T-helper 9 cell (primary cell): ENCODE results near the gene IL27RA.
A peak's percentile ranks its signal among the peaks of the same experiment; 100 is the strongest.

ENCODE experiments used
- DNase-seq: peaks from one replicate; pipeline ENCODE4 v3.0.0-alpha.2; 2020

The IL27RA gene

DNA sequence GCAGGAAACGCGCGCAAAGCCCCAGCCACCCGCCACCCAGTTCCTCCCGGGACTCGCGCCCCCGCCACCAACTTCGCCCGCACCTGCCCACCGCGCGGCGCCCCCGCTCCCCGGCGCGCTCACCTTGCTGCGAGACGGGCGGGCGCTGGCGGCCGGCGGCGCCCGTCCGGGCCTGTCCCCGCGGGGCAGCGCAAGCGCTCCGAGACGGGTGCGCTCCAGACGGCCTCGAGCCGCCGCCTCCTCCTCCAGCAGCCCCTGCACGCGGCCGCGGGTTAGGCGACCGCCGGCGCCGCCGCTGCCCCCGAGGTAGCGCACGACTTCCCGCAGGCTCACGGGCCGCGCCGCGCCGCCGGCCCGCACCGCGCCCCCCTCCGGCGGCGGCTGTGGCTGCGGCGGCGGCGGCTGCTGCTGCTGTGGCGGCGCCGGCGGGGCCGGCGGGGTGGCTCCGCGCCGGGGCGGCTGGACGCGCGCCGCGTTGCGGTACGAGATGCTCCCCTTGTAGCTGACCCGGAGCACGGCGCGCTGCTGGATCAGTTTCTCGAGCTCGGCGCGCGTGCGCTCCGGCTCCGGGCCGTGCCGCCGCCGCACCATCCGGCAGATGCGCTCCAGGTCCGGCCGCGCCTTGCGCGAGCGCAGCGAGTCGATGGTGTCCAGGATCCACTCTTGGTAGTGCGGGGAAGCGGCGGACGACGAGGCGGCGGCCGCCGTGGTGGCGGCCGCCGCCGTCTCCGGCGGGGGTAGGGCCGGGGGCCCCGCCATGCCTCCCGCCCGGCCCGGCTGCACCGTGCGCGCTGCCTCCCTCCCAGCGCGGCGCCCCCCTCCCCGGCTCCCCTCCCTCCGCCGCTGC lies 58.3 kb downstream of the IL27RA start:
- peak; percentile 41 for DNase-seq

GRCh38 chr19:14090509-14091080 lies 59.0 kb downstream of the IL27RA start, which contains the start of gene SAMD1:
TSS of gene SAMD1 (minus strand) at chr19:14090751.
- peak; percentile 83 for DNase-seq

DNA sequence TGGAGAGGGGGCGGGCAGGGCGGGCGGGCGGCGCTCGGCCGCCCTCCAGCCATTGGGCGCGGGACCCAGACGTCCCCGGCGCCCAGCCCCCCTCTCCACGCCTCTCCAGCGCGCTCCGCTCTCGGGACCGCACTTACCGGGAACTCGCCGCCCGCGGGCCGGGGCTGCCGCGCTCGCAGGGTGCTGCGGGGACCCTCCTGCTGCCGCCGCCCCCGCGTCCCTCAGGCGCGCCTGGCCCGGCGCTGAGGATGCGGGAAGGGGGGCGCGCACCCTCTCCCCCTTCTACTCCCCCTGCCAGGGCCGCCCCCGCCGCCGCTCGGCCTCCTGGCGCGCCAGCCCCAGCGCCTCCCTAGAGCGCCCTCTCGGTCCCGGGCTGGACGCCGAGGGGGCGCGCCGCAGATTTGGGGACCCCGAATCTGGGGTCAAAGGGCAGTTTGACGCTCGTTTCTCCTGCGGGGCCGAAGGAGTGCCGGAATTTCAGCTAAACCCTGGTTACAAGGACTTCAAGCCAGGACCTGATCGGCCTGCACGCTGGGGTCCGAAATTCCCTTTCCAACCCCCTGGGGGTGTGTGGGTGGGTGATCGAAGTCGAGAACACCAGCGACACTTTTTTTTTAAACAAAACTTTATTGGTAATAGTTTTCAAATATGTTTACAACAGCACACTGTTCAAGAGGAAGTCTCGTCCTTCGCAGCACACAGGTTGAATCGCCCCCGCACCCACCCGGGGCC lies 59.7 kb downstream of the IL27RA start:
- DNase-seq: peak; percentile 40

- DNase-seq: no peak
Observed at GRCh38 chr19:14091813-14092462, 60.4 kb downstream of the IL27RA start.

DNA sequence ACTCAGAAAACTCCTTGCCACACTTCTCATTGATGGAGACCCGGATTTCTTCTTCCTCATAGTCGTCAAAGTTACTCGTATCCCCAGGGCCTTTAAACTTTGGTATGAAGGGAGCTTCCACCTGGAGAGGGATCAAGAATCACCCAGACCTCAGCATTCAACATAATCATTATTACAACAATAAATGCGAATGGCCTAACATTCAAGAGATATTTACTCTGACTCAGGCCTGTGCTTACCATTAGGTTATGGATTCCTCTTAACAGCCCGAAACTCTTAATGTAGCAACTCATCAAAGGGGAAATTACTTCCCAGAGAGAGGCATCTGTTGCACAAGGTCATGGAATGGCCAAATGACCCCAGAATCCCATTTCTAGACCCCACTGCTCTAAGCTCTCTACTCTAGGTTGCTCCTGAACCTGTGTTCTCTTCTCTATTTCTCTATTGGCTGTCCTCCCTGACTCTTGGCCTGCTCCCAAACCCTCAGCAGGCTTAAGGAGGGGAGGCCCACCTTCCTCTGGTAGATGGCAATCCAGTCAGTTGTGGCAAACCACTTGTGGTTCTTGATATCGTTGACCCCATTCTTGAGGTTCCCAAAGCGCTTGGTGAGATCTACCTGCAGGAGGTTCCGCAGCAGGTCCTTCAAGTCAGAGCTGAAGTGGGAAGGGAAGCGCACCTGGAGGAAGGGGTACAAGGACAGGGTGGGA lies 61.7 kb downstream of the IL27RA start:
- no peak for DNase-seq

DNA sequence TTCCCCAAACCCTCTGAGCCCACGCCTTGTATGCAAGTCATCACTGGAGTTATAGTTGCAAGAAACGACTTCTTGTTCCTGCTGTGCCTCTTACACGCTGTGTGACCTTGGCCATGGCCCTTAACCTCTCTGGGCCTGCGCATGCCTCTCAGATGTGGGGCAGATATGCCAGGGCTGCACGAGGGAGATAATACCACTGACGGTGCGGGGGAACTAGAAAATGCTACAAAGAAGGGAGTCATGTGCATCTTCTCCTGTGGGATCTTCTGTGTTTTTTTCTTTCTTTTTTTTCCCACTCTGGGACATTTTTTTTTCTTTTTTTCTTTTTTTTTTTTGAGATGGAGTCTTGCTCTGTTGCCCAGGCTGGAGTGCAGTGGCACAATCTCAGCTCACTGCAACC lies 63.3 kb downstream of the IL27RA start:
- DNase-seq: no peak

DNA sequence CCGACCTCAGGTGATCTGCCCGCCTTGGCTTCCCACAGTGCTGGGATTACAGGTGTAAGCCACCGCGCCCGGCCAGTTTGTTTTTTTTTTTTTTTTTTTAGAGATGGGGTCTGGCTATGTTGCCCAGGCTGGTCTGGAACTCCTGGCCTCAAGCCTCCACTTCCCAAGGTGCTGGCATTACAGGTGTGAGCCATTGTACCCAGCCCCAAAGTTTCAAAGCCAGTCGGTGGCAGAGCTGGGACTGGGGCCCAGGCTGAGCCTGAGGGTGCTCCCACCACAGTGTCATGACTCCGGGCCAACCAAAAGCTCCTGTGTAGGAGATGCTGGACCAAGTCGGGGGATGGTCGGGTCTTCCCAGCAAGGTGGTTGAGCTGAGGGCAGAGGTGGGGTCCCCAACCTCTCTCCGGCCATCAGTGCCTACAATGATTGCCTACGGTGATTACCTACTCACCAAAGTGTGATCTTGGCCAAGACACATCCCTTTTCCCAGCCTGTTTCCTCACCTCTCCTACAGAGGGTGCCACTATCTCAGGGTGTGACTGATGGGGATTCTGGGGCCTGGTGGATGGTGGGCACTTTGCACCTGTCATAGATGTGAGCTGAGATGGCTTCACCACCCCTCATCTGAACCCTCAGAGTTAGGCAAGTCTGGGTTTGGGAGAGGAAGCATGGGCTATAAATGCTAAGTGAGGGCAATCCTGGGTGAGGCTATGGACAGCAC lies 64.9 kb downstream of the IL27RA start:
- DNase-seq: no peak

DNA sequence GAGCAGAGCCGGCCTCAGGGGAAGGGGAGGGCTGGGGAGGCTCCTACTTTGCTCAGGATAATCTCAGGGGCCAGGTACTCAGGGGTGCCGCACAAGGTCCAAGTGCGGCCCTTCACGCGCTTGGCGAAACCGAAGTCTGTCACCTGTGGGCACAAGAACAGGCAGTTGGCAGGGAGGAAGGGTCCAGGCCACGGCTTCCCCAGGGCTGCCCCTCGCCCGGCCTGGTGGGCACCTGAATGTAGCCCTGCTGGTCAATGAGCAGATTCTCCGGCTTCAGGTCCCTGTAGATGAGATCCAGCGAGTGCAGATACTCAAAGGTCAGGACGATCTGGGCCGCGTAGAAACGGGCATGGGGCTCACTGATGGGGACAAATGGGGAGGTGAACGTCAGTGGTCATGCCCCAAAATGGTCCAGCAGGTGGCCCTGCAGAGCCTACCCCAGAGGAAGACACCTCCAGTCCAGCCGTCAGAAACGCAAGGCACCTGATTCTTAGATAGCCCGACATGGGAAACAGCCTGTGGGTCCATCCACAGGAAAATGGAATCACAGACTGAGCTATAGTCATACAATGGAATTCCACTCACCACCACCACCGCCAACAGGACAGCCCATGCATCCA lies 66.1 kb downstream of the IL27RA start:
- DNase-seq: no peak

DNA sequence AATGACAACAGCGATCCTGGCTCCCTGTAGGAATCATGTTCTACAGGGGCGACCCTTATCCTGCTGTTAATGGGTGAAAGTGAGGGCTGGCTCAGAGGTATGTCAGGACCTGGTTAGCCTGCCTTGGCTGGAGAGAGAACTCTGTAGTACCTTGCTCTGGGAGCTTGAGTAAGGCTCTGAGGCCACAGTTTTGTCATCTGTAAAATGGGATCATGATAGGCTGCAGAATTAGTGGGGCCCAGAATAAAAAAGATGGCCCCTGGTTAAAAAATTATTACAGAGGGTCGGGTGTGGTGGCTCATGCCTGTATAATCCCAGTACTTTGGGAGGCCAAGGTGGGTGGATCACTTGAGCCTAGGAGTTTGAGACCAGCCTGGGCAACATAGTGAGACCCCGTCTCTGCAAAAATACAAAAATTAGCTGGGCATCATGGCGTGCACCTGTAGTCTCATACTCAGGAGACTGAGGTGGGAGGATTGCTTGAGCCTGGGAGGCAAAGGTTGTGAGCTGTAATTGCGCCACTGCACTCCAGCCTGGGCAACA lies 69.5 kb downstream of the IL27RA start:
- DNase-seq: no peak

DNA sequence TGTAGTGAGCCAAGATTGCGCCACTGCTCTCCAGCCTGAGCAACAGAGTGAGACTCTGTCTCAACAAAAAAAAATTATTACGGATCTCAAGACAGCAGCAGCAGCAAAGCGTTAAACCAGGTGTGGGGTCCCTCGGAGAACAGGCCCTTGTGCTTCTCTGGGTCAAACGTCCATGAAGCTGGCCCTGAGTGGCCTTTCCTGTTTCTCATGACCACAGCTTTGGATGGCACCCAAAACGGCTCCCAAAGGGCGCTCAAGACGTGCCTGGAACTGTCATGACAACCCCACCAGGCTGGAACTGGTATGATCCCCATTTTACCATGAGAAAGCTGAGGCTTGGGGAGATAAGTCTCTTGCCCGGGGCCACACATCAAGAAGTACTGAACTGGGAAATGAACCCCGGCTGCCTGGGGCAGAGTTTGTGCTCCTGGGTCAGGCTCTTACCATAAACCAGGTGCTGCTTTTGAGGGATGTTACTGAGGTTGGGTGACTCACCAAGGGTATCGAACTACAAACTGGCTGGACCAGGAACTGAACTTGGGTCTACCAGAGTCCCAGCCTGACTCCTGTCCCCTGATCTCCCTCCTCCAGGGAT lies 70.6 kb downstream of the IL27RA start:
- no peak for DNase-seq

- DNase-seq: no peak
Observed at GRCh38 chr19:14102756-14103155, 71.2 kb downstream of the IL27RA start.
